Measurements from ENCODE around the gene TGFBR2.

GRCh38 chr3:30737743-30738499, 131.5 kb downstream of the TGFBR2 start:
- TF ChIP-seq CTCF (conservative IDR thresholded peaks at IDR 0.05; ENCODE audit: low read depth, low read length), result no peak
- TF ChIP-seq EZH2 (IDR thresholded peaks at IDR 0.05; ENCODE audit: borderline replicate concordance, low read depth, low read length, poor library complexity, severe bottlenecking), result no peak
